AG04449 (cell line): ENCODE results near the gene CFAP20DC.

ENCODE experiments used
- CTCF ChIA-PET: fragments of 350-600 bp; formaldehyde crosslinking; extraction: SDS; loops from one replicate; lab custom pipeline; 2021; ENCODE audit warnings: antibody characterized with exemption; lab: Yijun Ruan, JAX
- POLR2A ChIA-PET: fragments of 400-600, 350-600 bp; formaldehyde crosslinking; extraction: SDS; loops from one replicate; lab custom pipeline; 2020; ENCODE audit warnings: antibody characterized with exemption, inconsistent platforms; lab: Yijun Ruan, JAX
- DNase-seq: peaks from one replicate; pipeline ENCODE4 v3.0.0-alpha.2; 2010; ENCODE audit warnings: low read depth, low spot score
- H3K4me3 ChIP-seq: 2 replicates; pipeline ENCODE4 v1.5.1; 2011; ENCODE audit warnings: low read depth, mild to moderate bottlenecking, control low read depth, low read length
- CTCF ChIP-seq: IDR thresholded peaks from one replicate; pipeline ENCODE4 v1.5.1; 2011; ENCODE audit warnings: mild to moderate bottlenecking, moderate library complexity, low read length, control low read depth, inconsistent platforms; ENCODE audit not compliant: insufficient read depth; ENCODE audit errors: missing control alignments

The CFAP20DC gene

GRCh38 chr3:58965865-58966264, 84.0 kb downstream of the CFAP20DC start:
- POLR2A ChIA-PET = no interaction called here
- peak; percentile 28 for DNase-seq
- CTCF ChIA-PET = interaction anchor here (0.8 to 1.3 kb wide), 2 partner anchors 28 to 87 kb away, joined by 3 to 5 read pairs; no protein-coding TSS in a partner anchor
- TF ChIP-seq CTCF = no peak
- no peak overlapping the region for H3K4me3 ChIP-seq

GRCh38 chr3:58963928-58964503, 85.8 kb downstream of the CFAP20DC start:
- no peak for DNase-seq
- ChIA-PET CTCF (interaction anchor here (0.8 to 0.9 kb wide), 2 partner anchors 30 to 90 kb away, joined by 3 read pairs; no protein-coding TSS in a partner anchor), POLR2A (no interaction called here)
- no peak for TF ChIP-seq CTCF
- no peak overlapping the region for H3K4me3 ChIP-seq

- DNase-seq = peak; percentile 12
- TF ChIP-seq CTCF = no peak
- ChIA-PET CTCF (interaction anchor here (1.1 kb wide), 1 partner anchor 31 kb away, joined by 3 read pairs; no protein-coding TSS in a partner anchor), POLR2A (interaction anchor here (0.7 kb wide), 1 partner anchor 20 kb away, joined by 3 read pairs; no protein-coding TSS in a partner anchor)
- H3K4me3 ChIP-seq = no peak overlapping the region
These were observed 87.0 kb downstream of the CFAP20DC start for GRCh38 chr3:58962816-58963215.

GRCh38 chr3:58962040-58962651, 87.7 kb downstream of the CFAP20DC start:
- CTCF ChIA-PET = interaction anchor here (1.1 kb wide), 1 partner anchor 32 kb away, joined by 3 read pairs; no protein-coding TSS in a partner anchor
- no peak overlapping the region for H3K4me3 ChIP-seq
- POLR2A ChIA-PET = interaction anchor here (0.7 kb wide), 1 partner anchor 21 kb away, joined by 3 read pairs; no protein-coding TSS in a partner anchor
- DNase-seq = peak; percentile 19
- TF ChIP-seq CTCF = no peak

GRCh38 chr3:58955308-58955707, 94.5 kb downstream of the CFAP20DC start:
- TF ChIP-seq CTCF = no peak
- H3K4me3 ChIP-seq = no peak overlapping the region
- ChIA-PET CTCF (no interaction called here), POLR2A (no interaction called here)
- DNase-seq = no peak

GRCh38 chr3:58953288-58953687, 96.5 kb downstream of the CFAP20DC start:
- POLR2A ChIA-PET = no interaction called here
- H3K4me3 ChIP-seq = no peak overlapping the region
- no peak for DNase-seq
- no peak for TF ChIP-seq CTCF
- CTCF ChIA-PET = no interaction called here
